OCI-LY7 (cell line): ENCODE data around the gene DPYD. TPM values are rescaled to one million over a fixed set of nuclear protein-coding genes. Genes with fewer than 3 reads are reported as not detected.

ENCODE experiments used
- BruUV-seq: library from RNA; stranded (reverse); fragments of 400-500 nt; replicated peaks from 2 replicates; lab custom pipeline; 2021; lab: Mats Ljungman, UMichigan
- CTCF ChIA-PET: fragments of 300-600 bp; sonication (Branson Sonifier 250); formaldehyde crosslinking; loops from one replicate; lab custom pipeline; 2022; ENCODE audit warnings: antibody characterized with exemption; ENCODE audit not compliant: unreplicated experiment; lab: Charles Lee
- POLR2A ChIA-PET: fragments of 300-600 bp; sonication (Branson Sonifier 250); formaldehyde crosslinking; loops from one replicate; lab custom pipeline; 2022; ENCODE audit warnings: antibody characterized with exemption; lab: Charles Lee
- DNase-seq: peaks from one replicate; pipeline ENCODE4 v3.0.0-alpha.2; 2015; ENCODE audit warnings: low spot score
- H2AFZ ChIP-seq: fragments of 200-600 bp; sonication (generic), shearing (Covaris generic); 2 replicates; pipeline ENCODE4 v1.6.1; 2014; ENCODE audit warnings: mild to moderate bottlenecking, antibody characterized with exemption, low read length, moderate library complexity
- H3K27ac ChIP-seq: fragments of 200-600 bp; sonication (generic); 2 replicates; pipeline ENCODE4 v1.5.1; 2014; ENCODE audit warnings: mixed run types, low read depth, mild to moderate bottlenecking, moderate library complexity, low read length, inconsistent platforms; ENCODE audit not compliant: poor library complexity, severe bottlenecking
- H3K36me3 ChIP-seq: fragments of 200-600 bp; sonication (generic); 2 replicates; pipeline ENCODE4 v1.6.1; 2014; ENCODE audit warnings: mild to moderate bottlenecking, antibody characterized with exemption, low read length, moderate library complexity, mixed read lengths; ENCODE audit not compliant: insufficient read depth
- H3K4me1 ChIP-seq: fragments of 200-600 bp; sonication (generic); 2 replicates; pipeline ENCODE4 v1.5.1; 2014; ENCODE audit warnings: mild to moderate bottlenecking, low read length; ENCODE audit not compliant: insufficient read depth, poor library complexity, severe bottlenecking
- H3K4me2 ChIP-seq: fragments of 200-600 bp; sonication (generic); 2 replicates; pipeline ENCODE4 v1.6.1; 2014; ENCODE audit warnings: mild to moderate bottlenecking, low read length
- H3K4me3 ChIP-seq: fragments of 200-600 bp; sonication (generic); 2 replicates; pipeline ENCODE4 v1.5.1; 2014; ENCODE audit warnings: mild to moderate bottlenecking, low read depth, low read length; ENCODE audit not compliant: poor library complexity, severe bottlenecking
- H3K79me2 ChIP-seq: fragments of 200-600 bp; sonication (generic); 2 replicates; pipeline ENCODE4 v1.6.1; 2016; ENCODE audit warnings: low read depth, mild to moderate bottlenecking, low read length, moderate library complexity, mixed read lengths; ENCODE audit not compliant: insufficient read depth
- H3K9me2 ChIP-seq: fragments of 200-600 bp; sonication (generic); 2 replicates; pipeline ENCODE4 v1.6.1; 2016; ENCODE audit warnings: mild to moderate bottlenecking, low read length, mixed read lengths; ENCODE audit not compliant: insufficient read depth
- H3K9me3 ChIP-seq: fragments of 200-600 bp; sonication (generic); 2 replicates; pipeline ENCODE4 v1.6.1; 2014; ENCODE audit warnings: mild to moderate bottlenecking, mixed run types, low read length, mixed read lengths
- H4K20me1 ChIP-seq: fragments of 200-600 bp; sonication (generic); 2 replicates; pipeline ENCODE4 v1.6.1; 2014; ENCODE audit warnings: mild to moderate bottlenecking, antibody characterized with exemption, low read length, moderate library complexity, mixed read lengths; ENCODE audit not compliant: insufficient read depth
- CTCF ChIP-seq: fragments of 200-600 bp; sonication (generic); conservative IDR thresholded peaks from 2 replicates; pipeline ENCODE4 v1.5.1; 2014; ENCODE audit warnings: mild to moderate bottlenecking, antibody characterized with exemption, low read length, moderate library complexity, mixed read lengths
- EZH2phosphoT487 ChIP-seq: fragments of 200-600 bp; sonication (generic); IDR thresholded peaks from 2 replicates; pipeline ENCODE4 v1.6.1; 2018; ENCODE audit warnings: low read depth, borderline replicate concordance, mild to moderate bottlenecking, mixed run types, antibody characterized with exemption, low read length, moderate library complexity, mixed read lengths
- intact Hi-C: fragments of 100-400 bp; cut with micrococcal nuclease; formaldehyde crosslinking; loops from one replicate; pipeline ENCODE4 v1.10.0; 2022; ENCODE audit not compliant: unreplicated experiment
- total RNA-seq, 2 experiments: library from RNA; depleted of rRNA in 1 of 2; stranded (reverse); fragments of >200 nt in 1 of 2; shearing (Covaris generic) in 1 of 2; gene quantifications; 2 replicates each; pipeline ENCODE4 v1.2.3, GENCODE V29; 2014 to 2022

DPYD gene
- total RNA-seq, 2 experiments from 2014 or later, result 5.5 to 13.4 TPM

- DNase-seq, result no peak
- H3K79me2 ChIP-seq, result no peaks in the 10 kb centered on the region
- H3K4me1 ChIP-seq, result no peaks in the 10 kb centered on the region
- H2AFZ ChIP-seq, result no peak overlapping the region
- H3K4me2 ChIP-seq, result no peak overlapping the region
- no peak for TF ChIP-seq CTCF
- TF ChIP-seq EZH2phosphoT487, result no peak
- H3K4me3 ChIP-seq, result no peak overlapping the region
- intact Hi-C loops, result no loop called here
- ChIA-PET CTCF (no interaction called here), POLR2A (no interaction called here)
- no peaks in the 10 kb centered on the region for H4K20me1 ChIP-seq
- H3K9me3 ChIP-seq, result no peaks in the 10 kb centered on the region
- no peak overlapping the region for H3K27ac ChIP-seq
- H3K9me2 ChIP-seq, result no peaks in the 10 kb centered on the region
- no TSS peak for BruUV-seq
- no peaks in the 10 kb centered on the region for H3K36me3 ChIP-seq
These were observed 17.4 kb upstream of the DPYD start for GRCh38 chr1:97938285-97938642.

- POLR2A ChIA-PET, result no interaction called here
- intact Hi-C loops, result no loop called here
- Histone ChIP-seq H3K4me2 (no peak overlapping the region), H3K9me3 (no peaks in the 10 kb centered on the region), H3K79me2 (no peaks in the 10 kb centered on the region), H4K20me1 (no peaks in the 10 kb centered on the region), H3K36me3 (no peaks in the 10 kb centered on the region), H3K27ac (no peak overlapping the region), H3K4me3 (no peak overlapping the region), H2AFZ (no peak overlapping the region), H3K4me1 (no peaks in the 10 kb centered on the region), H3K9me2 (no peaks in the 10 kb centered on the region)
- CTCF ChIA-PET, result no interaction called here
- no TSS peak for BruUV-seq
- TF ChIP-seq CTCF (no peak), EZH2phosphoT487 (no peak)
- DNase-seq, result no peak
These were observed 16.1 kb upstream of the DPYD start for GRCh38 chr1:97936976-97937375.

- ChIA-PET POLR2A (no interaction called here), CTCF (no interaction called here)
- Histone ChIP-seq H3K4me3 (no peak overlapping the region), H3K9me2 (no peaks in the 10 kb centered on the region), H3K4me2 (no peak overlapping the region), H3K27ac (no peak overlapping the region), H3K9me3 (no peaks in the 10 kb centered on the region), H4K20me1 (no peaks in the 10 kb centered on the region), H3K36me3 (no peaks in the 10 kb centered on the region), H2AFZ (no peak overlapping the region), H3K4me1 (no peaks in the 10 kb centered on the region), H3K79me2 (no peaks in the 10 kb centered on the region)
- BruUV-seq, result no TSS peak
- no peak for DNase-seq
- TF ChIP-seq EZH2phosphoT487 (no peak), CTCF (no peak)
- intact Hi-C loops, result no loop called here
These were observed 13.7 kb upstream of the DPYD start for GRCh38 chr1:97934491-97934890.
